Measurements from ENCODE around the gene KYNU. TPM values are rescaled to one million over a fixed set of nuclear protein-coding genes. Genes with fewer than 3 reads are reported as not detected.

KYNU gene
- total and polyA plus RNA-seq, 2 of the 13 experiments (the other 11 are each of a cell fraction or from before 2014, with no cell fraction given) = 21.9 to 68.6 TPM

DNA sequence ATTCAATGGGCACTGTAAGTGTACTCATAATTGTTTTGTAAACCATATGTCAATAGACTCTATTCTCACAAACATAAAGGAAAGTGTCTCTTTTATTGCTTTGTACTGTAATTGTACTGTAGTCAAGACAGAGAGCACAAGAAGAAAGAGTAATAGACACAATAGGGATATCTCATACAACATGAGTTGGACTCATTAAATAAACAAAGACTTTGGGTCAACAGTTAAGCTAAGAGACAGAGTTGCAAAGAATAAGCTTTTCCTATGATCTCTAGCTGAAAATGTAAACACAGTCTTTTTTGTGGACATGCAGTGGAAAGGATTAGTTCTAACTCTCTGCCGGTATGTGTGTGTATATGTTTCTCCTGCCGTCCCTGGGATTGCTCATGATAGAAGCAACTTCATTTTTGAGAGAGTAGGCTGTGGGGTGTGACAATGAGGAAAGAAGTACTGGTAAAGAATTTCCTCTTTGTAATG is 13.9 kb upstream of the KYNU start (continued):
- TF ChIP-seq, protein P1, sequence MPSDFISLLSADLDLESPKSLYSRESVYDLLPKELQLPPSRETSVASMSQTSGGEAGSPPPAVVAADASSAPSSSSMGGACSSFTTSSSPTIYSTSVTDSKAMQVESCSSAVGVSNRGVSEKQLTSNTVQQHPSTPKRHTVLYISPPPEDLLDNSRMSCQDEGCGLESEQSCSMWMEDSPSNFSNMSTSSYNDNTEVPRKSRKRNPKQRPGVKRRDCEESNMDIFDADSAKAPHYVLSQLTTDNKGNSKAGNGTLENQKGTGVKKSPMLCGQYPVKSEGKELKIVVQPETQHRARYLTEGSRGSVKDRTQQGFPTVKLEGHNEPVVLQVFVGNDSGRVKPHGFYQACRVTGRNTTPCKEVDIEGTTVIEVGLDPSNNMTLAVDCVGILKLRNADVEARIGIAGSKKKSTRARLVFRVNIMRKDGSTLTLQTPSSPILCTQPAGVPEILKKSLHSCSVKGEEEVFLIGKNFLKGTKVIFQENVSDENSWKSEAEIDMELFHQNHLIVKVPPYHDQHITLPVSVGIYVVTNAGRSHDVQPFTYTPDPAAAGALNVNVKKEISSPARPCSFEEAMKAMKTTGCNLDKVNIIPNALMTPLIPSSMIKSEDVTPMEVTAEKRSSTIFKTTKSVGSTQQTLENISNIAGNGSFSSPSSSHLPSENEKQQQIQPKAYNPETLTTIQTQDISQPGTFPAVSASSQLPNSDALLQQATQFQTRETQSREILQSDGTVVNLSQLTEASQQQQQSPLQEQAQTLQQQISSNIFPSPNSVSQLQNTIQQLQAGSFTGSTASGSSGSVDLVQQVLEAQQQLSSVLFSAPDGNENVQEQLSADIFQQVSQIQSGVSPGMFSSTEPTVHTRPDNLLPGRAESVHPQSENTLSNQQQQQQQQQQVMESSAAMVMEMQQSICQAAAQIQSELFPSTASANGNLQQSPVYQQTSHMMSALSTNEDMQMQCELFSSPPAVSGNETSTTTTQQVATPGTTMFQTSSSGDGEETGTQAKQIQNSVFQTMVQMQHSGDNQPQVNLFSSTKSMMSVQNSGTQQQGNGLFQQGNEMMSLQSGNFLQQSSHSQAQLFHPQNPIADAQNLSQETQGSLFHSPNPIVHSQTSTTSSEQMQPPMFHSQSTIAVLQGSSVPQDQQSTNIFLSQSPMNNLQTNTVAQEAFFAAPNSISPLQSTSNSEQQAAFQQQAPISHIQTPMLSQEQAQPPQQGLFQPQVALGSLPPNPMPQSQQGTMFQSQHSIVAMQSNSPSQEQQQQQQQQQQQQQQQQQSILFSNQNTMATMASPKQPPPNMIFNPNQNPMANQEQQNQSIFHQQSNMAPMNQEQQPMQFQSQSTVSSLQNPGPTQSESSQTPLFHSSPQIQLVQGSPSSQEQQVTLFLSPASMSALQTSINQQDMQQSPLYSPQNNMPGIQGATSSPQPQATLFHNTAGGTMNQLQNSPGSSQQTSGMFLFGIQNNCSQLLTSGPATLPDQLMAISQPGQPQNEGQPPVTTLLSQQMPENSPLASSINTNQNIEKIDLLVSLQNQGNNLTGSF (CRISPR knock-in tag; IDR thresholded peaks at IDR 0.05) = no peak
- TF ChIP-seq ZNF350 (CRISPR knock-in tag; IDR thresholded peaks at IDR 0.05; ENCODE audit: borderline replicate concordance, low read depth) = no peak
- TF ChIP-seq PRMT3 (CRISPR knock-in tag; IDR thresholded peaks at IDR 0.05; ENCODE audit: borderline replicate concordance, low read depth) = no peak
- TF ChIP-seq SIX1 (CRISPR knock-in tag; IDR thresholded peaks at IDR 0.05; ENCODE audit: borderline replicate concordance) = peak; percentile 88; the same call in 1 of the 2 replicates
- TF ChIP-seq ZNF782 (CRISPR knock-in tag; IDR thresholded peaks at IDR 0.05; ENCODE audit: borderline replicate concordance) = no peak
- no peak for TF ChIP-seq MLLT10 (CRISPR knock-in tag; IDR thresholded peaks at IDR 0.05)
- TF ChIP-seq ZKSCAN5 (CRISPR knock-in tag; IDR thresholded peaks at IDR 0.05) = no peak
- TF ChIP-seq ETV5 (CRISPR knock-in tag; IDR thresholded peaks at IDR 0.05; ENCODE audit: borderline replicate concordance) = peak; percentile 47; the same call in 1 of the 2 replicates
- TF ChIP-seq, protein P2, sequence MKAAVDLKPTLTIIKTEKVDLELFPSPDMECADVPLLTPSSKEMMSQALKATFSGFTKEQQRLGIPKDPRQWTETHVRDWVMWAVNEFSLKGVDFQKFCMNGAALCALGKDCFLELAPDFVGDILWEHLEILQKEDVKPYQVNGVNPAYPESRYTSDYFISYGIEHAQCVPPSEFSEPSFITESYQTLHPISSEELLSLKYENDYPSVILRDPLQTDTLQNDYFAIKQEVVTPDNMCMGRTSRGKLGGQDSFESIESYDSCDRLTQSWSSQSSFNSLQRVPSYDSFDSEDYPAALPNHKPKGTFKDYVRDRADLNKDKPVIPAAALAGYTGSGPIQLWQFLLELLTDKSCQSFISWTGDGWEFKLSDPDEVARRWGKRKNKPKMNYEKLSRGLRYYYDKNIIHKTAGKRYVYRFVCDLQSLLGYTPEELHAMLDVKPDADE (CRISPR knock-in tag; IDR thresholded peaks at IDR 0.05) = no peak
- TF ChIP-seq MTF1 (CRISPR knock-in tag; IDR thresholded peaks at IDR 0.05) = no peak
- no peak for TF ChIP-seq PTBP1 (IDR thresholded peaks at IDR 0.05; ENCODE audit: low read depth, low read length, poor library complexity, severe bottlenecking)
- no peak for TF ChIP-seq ZNF296 (CRISPR knock-in tag; conservative IDR thresholded peaks at IDR 0.05)
- no peak for TF ChIP-seq ZNF224 (CRISPR knock-in tag; IDR thresholded peaks at IDR 0.05)
- no peak for TF ChIP-seq GABPA (IDR thresholded peaks at IDR 0.05; ENCODE audit: low read depth, low read length)
- 0 out of 2 replicates have a peak, but pooled peaks have one; percentile 14 for TF ChIP-seq GABPA (CRISPR knock-in tag; IDR thresholded peaks at IDR 0.05; ENCODE audit: low read depth)
- TF ChIP-seq SPEN (CRISPR knock-in tag; IDR thresholded peaks at IDR 0.05; ENCODE audit: low read depth) = no peak
- TF ChIP-seq TEAD3 (CRISPR knock-in tag; optimal IDR thresholded peaks at IDR 0.05; ENCODE audit: borderline replicate concordance) = peak; percentile 96
- TF ChIP-seq SAP130 (CRISPR knock-in tag; IDR thresholded peaks at IDR 0.05; ENCODE audit: low read depth) = peak; percentile 93
- TF ChIP-seq ZNF101 (CRISPR knock-in tag; IDR thresholded peaks at IDR 0.05; ENCODE audit: borderline replicate concordance, low read depth) = no peak
- TF ChIP-seq, protein P3, sequence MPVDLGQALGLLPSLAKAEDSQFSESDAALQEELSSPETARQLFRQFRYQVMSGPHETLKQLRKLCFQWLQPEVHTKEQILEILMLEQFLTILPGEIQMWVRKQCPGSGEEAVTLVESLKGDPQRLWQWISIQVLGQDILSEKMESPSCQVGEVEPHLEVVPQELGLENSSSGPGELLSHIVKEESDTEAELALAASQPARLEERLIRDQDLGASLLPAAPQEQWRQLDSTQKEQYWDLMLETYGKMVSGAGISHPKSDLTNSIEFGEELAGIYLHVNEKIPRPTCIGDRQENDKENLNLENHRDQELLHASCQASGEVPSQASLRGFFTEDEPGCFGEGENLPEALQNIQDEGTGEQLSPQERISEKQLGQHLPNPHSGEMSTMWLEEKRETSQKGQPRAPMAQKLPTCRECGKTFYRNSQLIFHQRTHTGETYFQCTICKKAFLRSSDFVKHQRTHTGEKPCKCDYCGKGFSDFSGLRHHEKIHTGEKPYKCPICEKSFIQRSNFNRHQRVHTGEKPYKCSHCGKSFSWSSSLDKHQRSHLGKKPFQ (CRISPR knock-in tag; IDR thresholded peaks at IDR 0.05; ENCODE audit: insufficient replicate concordance) = peak; percentile 68
- no peak for TF ChIP-seq ZBTB42 (CRISPR knock-in tag; IDR thresholded peaks at IDR 0.05)
- peak; percentile 80 for TF ChIP-seq HNF4A (CRISPR knock-in tag; IDR thresholded peaks at IDR 0.05)
- no peak for TF ChIP-seq ZBTB7B (CRISPR knock-in tag; IDR thresholded peaks at IDR 0.05)
- TF ChIP-seq ZSCAN31 (CRISPR knock-in tag; IDR thresholded peaks at IDR 0.05; ENCODE audit: low read depth) = no peak
- TF ChIP-seq ZNF501 (CRISPR knock-in tag; IDR thresholded peaks at IDR 0.05) = no peak

Measured in HepG2 (cell line).